ENCODE data around the gene DPM2.

DPM2 gene

DNA sequence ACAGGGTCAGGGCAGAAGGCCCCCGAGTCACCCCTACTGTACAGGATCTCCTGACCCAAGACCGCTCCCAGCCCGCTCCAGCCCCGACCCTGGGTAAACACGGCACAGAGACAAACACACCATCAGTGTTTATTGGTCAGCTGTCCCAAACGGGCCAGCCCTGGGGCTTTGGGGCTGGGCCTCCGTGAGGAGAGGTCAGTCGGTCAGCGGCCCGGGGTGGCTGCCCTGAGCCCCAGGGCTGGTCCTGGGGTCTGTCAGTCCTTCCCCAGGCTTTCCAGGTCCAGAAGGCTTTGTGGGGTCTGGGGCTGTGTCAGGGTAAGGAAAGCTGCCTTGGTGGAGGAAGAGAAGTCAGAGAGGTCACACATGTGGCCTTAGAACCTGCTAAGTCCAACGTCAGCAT, 2.7 kb downstream of the DPM2 start:
- H2BK120ac ChIP-seq (ENCODE audit: insufficient read depth, low read length, poor library complexity): no peak overlapping the region
- H3K27me3 ChIP-seq (ENCODE audit: insufficient read depth, low read length): no peaks in the 10 kb centered on the region
- peaks cover 4% of the 10 kb centered on the region for H3K79me1 ChIP-seq (ENCODE audit: low read length)
- H3K4me3 ChIP-seq (ENCODE audit: low read depth, low read length): no peak overlapping the region
- DNase-seq: no peak
- peak overlapping the region; percentile 13 for H3K18ac ChIP-seq (ENCODE audit: low read length)
- no peak overlapping the region for H2AK5ac ChIP-seq (ENCODE audit: low read length)
- H2BK12ac ChIP-seq (ENCODE audit: low read length): no peak overlapping the region
- H3K9me3 ChIP-seq (ENCODE audit: insufficient read depth, low read depth, low read length): no peaks in the 10 kb centered on the region
- no peak overlapping the region for H3K14ac ChIP-seq (ENCODE audit: low read length)
- H3K4me2 ChIP-seq (ENCODE audit: low read length): no peak overlapping the region
- H3K4ac ChIP-seq (ENCODE audit: low read depth, low read length): no peak overlapping the region
- H4K91ac ChIP-seq (ENCODE audit: low read depth, low read length): no peak overlapping the region
- no CpG with 5 or more reads among the region's 11 CpGs for WGBS (ENCODE audit: extremely low coverage, insufficient coverage, insufficient read length)
- peaks cover 19 to 31% of the 10 kb centered on the region in 2 experiments for H3K4me1 ChIP-seq (ENCODE audit: control insufficient read depth in 1 of 2, insufficient read depth in 2 of 2, low read length in 2 of 2)
- no peak overlapping the region for H3K27ac ChIP-seq (ENCODE audit: low read depth, low read length)
- no peak overlapping the region for H2BK5ac ChIP-seq (ENCODE audit: low read depth, low read length, poor library complexity)
- H2AFZ ChIP-seq (ENCODE audit: insufficient read depth, low read length, poor library complexity): no peak overlapping the region
- no peak overlapping the region for H3K9ac ChIP-seq (ENCODE audit: low read length)
- peaks cover 16 to 19% of the 10 kb centered on the region in 2 experiments for H3K36me3 ChIP-seq (ENCODE audit: control insufficient read depth in 1 of 2, insufficient read depth in 2 of 2, low read length in 2 of 2)
- no peak overlapping the region for H4K8ac ChIP-seq (ENCODE audit: low read depth, low read length)
- peaks cover 3% of the 10 kb centered on the region for H3K79me2 ChIP-seq (ENCODE audit: control insufficient read depth, insufficient read depth, low read length, poor library complexity)
- no peak overlapping the region for H3K23ac ChIP-seq (ENCODE audit: low read length)
- H4K12ac ChIP-seq (ENCODE audit: low read depth, low read length): no peak overlapping the region

DNA sequence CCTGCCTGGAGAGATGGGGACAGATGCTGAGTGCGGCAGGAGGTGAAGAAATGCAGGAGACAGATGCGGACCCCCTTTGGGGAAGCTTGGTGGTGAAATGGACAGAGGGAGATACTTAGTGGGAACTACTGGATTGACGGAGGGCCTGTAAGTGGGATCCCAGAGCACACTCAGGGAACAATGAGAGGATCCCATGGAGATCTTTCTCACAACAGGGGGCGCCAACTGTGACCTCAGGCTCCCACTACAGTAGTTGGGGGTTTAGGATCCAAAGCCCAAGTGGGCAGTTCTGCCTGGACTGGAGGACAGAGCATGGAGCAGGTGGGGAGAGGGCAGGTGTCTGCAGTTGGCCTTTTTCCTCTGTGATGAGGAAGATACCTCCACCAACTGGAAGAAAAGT, 3.4 kb downstream of the DPM2 start:
- no peak overlapping the region for H3K23ac ChIP-seq (ENCODE audit: low read length)
- peaks cover 13 to 16% of the 10 kb centered on the region in 2 experiments for H3K36me3 ChIP-seq (ENCODE audit: control insufficient read depth in 1 of 2, insufficient read depth in 2 of 2, low read length in 2 of 2)

DNA sequence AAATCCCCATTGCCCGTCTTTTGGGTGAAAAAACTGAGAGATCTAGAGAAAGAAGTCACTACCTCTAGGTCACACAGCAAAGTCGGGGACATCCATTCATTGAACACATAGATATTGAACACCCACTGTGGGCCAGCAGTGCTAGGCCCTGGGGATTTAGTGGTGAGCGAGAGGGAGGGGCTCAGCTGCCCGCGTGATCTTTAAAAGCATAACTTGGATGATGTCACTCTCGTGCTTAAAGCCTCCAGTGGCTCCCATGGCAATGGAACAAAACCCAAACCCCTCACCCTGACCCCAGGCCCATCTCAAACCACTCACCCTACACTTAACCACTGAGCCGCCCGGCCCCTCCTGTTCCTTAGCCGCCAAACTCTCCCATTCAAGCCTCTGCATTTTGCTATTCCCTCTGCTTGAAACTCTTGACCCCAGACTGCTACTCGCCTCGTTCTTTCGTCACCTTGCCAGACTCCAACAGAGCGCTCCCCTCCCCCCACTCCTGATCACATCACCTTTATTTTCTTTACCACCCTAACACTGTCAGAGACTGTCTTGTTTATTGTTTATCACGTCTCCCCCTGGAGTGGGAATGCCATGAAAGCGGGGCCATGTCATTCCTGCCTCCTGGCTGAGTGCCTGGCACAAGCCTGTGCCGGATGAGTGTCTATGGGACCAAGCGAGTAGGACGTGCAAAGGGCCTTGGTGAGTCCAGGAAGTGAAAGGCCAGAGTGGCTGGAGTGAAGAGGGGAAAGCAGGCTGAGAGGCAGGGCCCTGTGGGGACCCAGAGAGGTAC, 6.4 kb downstream of the DPM2 start:
- Histone ChIP-seq H3K4ac (ENCODE audit: low read depth, low read length) (no peak overlapping the region), H3K27me3 (ENCODE audit: insufficient read depth, low read length) (peaks cover 13% of the 10 kb centered on the region)
- no CpG with 5 or more reads among the region's 18 CpGs for WGBS (ENCODE audit: extremely low coverage, insufficient coverage, insufficient read length)

More for the DNA sequence above, 3.4 kb downstream of the DPM2 start:
- Histone ChIP-seq H4K91ac (ENCODE audit: low read depth, low read length) (no peak overlapping the region), H2BK12ac (ENCODE audit: low read length) (no peak overlapping the region), H2AFZ (ENCODE audit: insufficient read depth, low read length, poor library complexity) (no peak overlapping the region), H3K18ac (ENCODE audit: low read length) (no peak overlapping the region), H3K9me3 (ENCODE audit: insufficient read depth, low read depth, low read length) (peaks cover 2% of the 10 kb centered on the region), H2AK5ac (ENCODE audit: low read length) (no peak overlapping the region), H3K79me2 (ENCODE audit: control insufficient read depth, insufficient read depth, low read length, poor library complexity) (peaks cover 3% of the 10 kb centered on the region), H3K79me1 (ENCODE audit: low read length) (peaks cover 4% of the 10 kb centered on the region), H4K12ac (ENCODE audit: low read depth, low read length) (no peak overlapping the region), H3K4me1 (ENCODE audit: control insufficient read depth in 1 of 2, insufficient read depth in 2 of 2, low read length in 2 of 2) (peaks cover 19 to 31% of the 10 kb centered on the region in 2 experiments), H4K8ac (ENCODE audit: low read depth, low read length) (no peak overlapping the region), H3K4ac (ENCODE audit: low read depth, low read length) (no peak overlapping the region), H2BK5ac (ENCODE audit: low read depth, low read length, poor library complexity) (no peak overlapping the region), H2BK120ac (ENCODE audit: insufficient read depth, low read length, poor library complexity) (no peak overlapping the region), H3K4me2 (ENCODE audit: low read length) (no peak overlapping the region), H3K4me3 (ENCODE audit: low read depth, low read length) (no peak overlapping the region), H3K27ac (ENCODE audit: low read depth, low read length) (no peak overlapping the region), H3K14ac (ENCODE audit: low read length) (no peak overlapping the region), H3K9ac (ENCODE audit: low read length) (no peak overlapping the region), H3K27me3 (ENCODE audit: insufficient read depth, low read length) (no peaks in the 10 kb centered on the region)
- WGBS (ENCODE audit: extremely low coverage, insufficient coverage, insufficient read length): no CpG with 5 or more reads among the region's 4 CpGs
- no peak for DNase-seq

DNA sequence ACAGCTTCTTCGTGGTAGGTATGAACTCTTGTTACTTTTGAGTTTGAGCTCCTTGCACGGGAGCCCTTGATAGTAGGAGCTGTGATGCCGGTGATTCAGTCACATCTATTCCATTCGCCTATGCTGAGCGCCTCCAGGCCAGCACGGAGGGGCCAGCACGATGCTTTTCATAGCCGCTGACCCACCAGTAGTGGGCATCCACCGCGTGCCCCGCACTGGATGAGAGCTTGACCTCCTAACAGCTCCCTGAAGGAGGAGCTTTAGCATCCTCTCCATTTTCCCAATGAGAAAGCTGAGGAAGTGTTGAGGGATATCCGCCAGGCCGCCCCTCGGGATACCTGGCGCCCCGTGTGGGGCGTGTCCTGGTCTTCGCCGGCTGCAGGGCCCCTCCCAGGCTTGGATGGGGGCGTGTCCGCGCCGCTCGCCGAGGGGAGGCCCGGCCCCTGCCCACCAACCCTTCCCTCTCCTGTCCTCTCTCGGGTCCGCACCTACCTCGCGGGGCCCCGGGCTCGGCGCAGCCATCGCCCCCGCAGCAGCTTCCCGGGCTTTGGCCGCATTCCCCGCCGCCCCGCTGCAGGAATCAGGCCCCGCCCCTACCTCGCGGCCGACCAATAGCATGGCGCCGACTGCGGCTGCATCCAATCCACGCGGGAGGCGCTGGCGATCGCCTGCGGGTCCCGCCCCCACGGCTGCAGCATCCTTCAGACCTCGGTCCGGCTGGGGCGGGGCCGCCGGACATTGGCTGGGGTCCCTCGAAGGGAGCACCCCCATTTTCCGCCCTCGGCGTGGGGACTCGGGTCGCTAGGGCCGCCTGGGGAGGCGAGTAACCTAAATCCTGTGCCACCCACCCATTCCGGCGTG, 7.2 kb downstream of the DPM2 start, which contains the start of gene PIP5KL1:
TSS of gene PIP5KL1 (minus strand) at position 547 of the 861 bp plus-strand sequence. CDS start at position 522, 25 bp downstream.
- no peak within 1 kb of the TSS for H2BK12ac ChIP-seq (ENCODE audit: low read length)
- peaks cover 14 to 26% of the 10 kb centered on the region in 2 experiments for H3K4me1 ChIP-seq (ENCODE audit: control insufficient read depth in 1 of 2, insufficient read depth in 2 of 2, low read length in 2 of 2)
- H3K36me3 ChIP-seq (ENCODE audit: control insufficient read depth in 1 of 2, insufficient read depth in 2 of 2, low read length in 2 of 2): peaks cover 8 to 9% of the 10 kb centered on the region in 2 experiments
- H2BK5ac ChIP-seq (ENCODE audit: low read depth, low read length, poor library complexity): no peak within 1 kb of the TSS
- no peak within 1 kb of the TSS for H3K27ac ChIP-seq (ENCODE audit: low read depth, low read length)
- peak within 1 kb of the TSS; percentile 78 for H3K4me3 ChIP-seq (ENCODE audit: low read depth, low read length)
- peaks cover 5% of the 10 kb centered on the region for H3K79me1 ChIP-seq (ENCODE audit: low read length)
- H3K23ac ChIP-seq (ENCODE audit: low read length): no peak within 1 kb of the TSS
- peak within 1 kb of the TSS; percentile 17 for H4K12ac ChIP-seq (ENCODE audit: low read depth, low read length)
- H3K79me2 ChIP-seq (ENCODE audit: control insufficient read depth, insufficient read depth, low read length, poor library complexity): no peaks in the 10 kb centered on the region
- no peak within 1 kb of the TSS for H2BK120ac ChIP-seq (ENCODE audit: insufficient read depth, low read length, poor library complexity)
- H4K8ac ChIP-seq (ENCODE audit: low read depth, low read length): peak within 1 kb of the TSS; percentile 36
- peaks cover 13% of the 10 kb centered on the region for H3K27me3 ChIP-seq (ENCODE audit: insufficient read depth, low read length)
- H3K4ac ChIP-seq (ENCODE audit: low read depth, low read length): no peak within 1 kb of the TSS
- no CpG with 5 or more reads among the region's 70 CpGs for WGBS (ENCODE audit: extremely low coverage, insufficient coverage, insufficient read length)
- H2AFZ ChIP-seq (ENCODE audit: insufficient read depth, low read length, poor library complexity): peak within 1 kb of the TSS; percentile 43
- peak within 1 kb of the TSS; percentile 73 for H3K4me2 ChIP-seq (ENCODE audit: low read length)
- H3K18ac ChIP-seq (ENCODE audit: low read length): no peak within 1 kb of the TSS
- peaks cover 5% of the 10 kb centered on the region for H3K9me3 ChIP-seq (ENCODE audit: insufficient read depth, low read depth, low read length)
- no peak within 1 kb of the TSS for H4K91ac ChIP-seq (ENCODE audit: low read depth, low read length)
- peak; percentile 77 to 85 for DNase-seq
- H3K14ac ChIP-seq (ENCODE audit: low read length): no peak within 1 kb of the TSS
- H2AK5ac ChIP-seq (ENCODE audit: low read length): peak within 1 kb of the TSS; percentile 16
- H3K9ac ChIP-seq (ENCODE audit: low read length): no peak within 1 kb of the TSS

More for the DNA sequence above, 6.4 kb downstream of the DPM2 start:
- Histone ChIP-seq H3K4me2 (ENCODE audit: low read length) (peak overlapping the region; percentile 73), H3K4me3 (ENCODE audit: low read depth, low read length) (no peak overlapping the region), H2AFZ (ENCODE audit: insufficient read depth, low read length, poor library complexity) (peak overlapping the region; percentile 18), H3K14ac (ENCODE audit: low read length) (no peak overlapping the region), H3K27ac (ENCODE audit: low read depth, low read length) (no peak overlapping the region), H2BK12ac (ENCODE audit: low read length) (no peak overlapping the region), H2BK5ac (ENCODE audit: low read depth, low read length, poor library complexity) (no peak overlapping the region), H3K79me2 (ENCODE audit: control insufficient read depth, insufficient read depth, low read length, poor library complexity) (no peaks in the 10 kb centered on the region), H3K18ac (ENCODE audit: low read length) (no peak overlapping the region), H3K9me3 (ENCODE audit: insufficient read depth, low read depth, low read length) (peaks cover 5% of the 10 kb centered on the region), H2BK120ac (ENCODE audit: insufficient read depth, low read length, poor library complexity) (no peak overlapping the region), H4K8ac (ENCODE audit: low read depth, low read length) (peak overlapping the region; percentile 36), H4K12ac (ENCODE audit: low read depth, low read length) (no peak overlapping the region), H3K9ac (ENCODE audit: low read length) (no peak overlapping the region), H3K4me1 (ENCODE audit: control insufficient read depth in 1 of 2, insufficient read depth in 2 of 2, low read length in 2 of 2) (peaks cover 14 to 31% of the 10 kb centered on the region in 2 experiments), H3K79me1 (ENCODE audit: low read length) (peaks cover 5% of the 10 kb centered on the region), H3K23ac (ENCODE audit: low read length) (no peak overlapping the region), H3K36me3 (ENCODE audit: control insufficient read depth in 1 of 2, insufficient read depth in 2 of 2, low read length in 2 of 2) (peaks cover 10 to 13% of the 10 kb centered on the region in 2 experiments), H2AK5ac (ENCODE audit: low read length) (peak overlapping the region; percentile 16), H4K91ac (ENCODE audit: low read depth, low read length) (no peak overlapping the region)
- DNase-seq: peak; percentile 52 to 68
